ENCODE data around the gene MAGEB4.

Gene MAGEB4

GRCh38 chrX:30283456-30284200 is 41.8 kb downstream of the MAGEB4 start:
- DNase-seq (ENCODE audit: low spot score), result no peak

All from iPS-NIHi11 (cell line).